Stimulated activated CD8-positive, alpha-beta memory T cell treated with anti-CD3 and anti-CD28 coated beads, Interleukin-15, amount 100 ng/mL, for 4 hours (primary cell): ENCODE data around the gene RNU6-9.
"Not testable (repeated sequence)": the region's sequence is repeated elsewhere in the genome, so short reads cannot be mapped to it uniquely, and the experiment has no call there.

Source experiments
- DNase-seq, 2 donors: peaks; one replicate each; pipeline ENCODE4 v3.0.0-alpha.2; 2020; ENCODE audit warnings: low read depth in 2 of 2

RNU6-9 gene

GRCh38 chr19:877992-878660, 15.2 kb upstream of the RNU6-9 start:
- not testable (repeated sequence) for DNase-seq

GRCh38 chr19:878751-879561, 14.3 kb upstream of the RNU6-9 start:
- DNase-seq: not testable (repeated sequence)

- no peak for DNase-seq
Observed at GRCh38 chr19:879711-880438, 13.4 kb upstream of the RNU6-9 start.

- DNase-seq: no peak
Observed at GRCh38 chr19:881385-882071, 11.8 kb upstream of the RNU6-9 start.

GRCh38 chr19:882871-883497, 10.3 kb upstream of the RNU6-9 start:
- no peak for DNase-seq

- DNase-seq: no peak
Observed at GRCh38 chr19:883661-884211, 9.5 kb upstream of the RNU6-9 start.

GRCh38 chr19:884420-885211, 8.7 kb upstream of the RNU6-9 start:
- no peak for DNase-seq

- no peak for DNase-seq
Observed at GRCh38 chr19:885536-886224, 7.6 kb upstream of the RNU6-9 start.

- DNase-seq: no peak
Observed at GRCh38 chr19:887072-887471, 6.2 kb upstream of the RNU6-9 start.

GRCh38 chr19:887599-887998, 5.7 kb upstream of the RNU6-9 start:
- no peak for DNase-seq

GRCh38 chr19:888581-889385, 4.5 kb upstream of the RNU6-9 start:
- no peak for DNase-seq

- DNase-seq: no peak
Observed at GRCh38 chr19:889662-890295, 3.5 kb upstream of the RNU6-9 start.

- no peak for DNase-seq
Observed at GRCh38 chr19:890831-891230, 2.5 kb upstream of the RNU6-9 start.

- DNase-seq: not testable (repeated sequence)
Observed at GRCh38 chr19:891421-892200, 1.7 kb upstream of the RNU6-9 start.

GRCh38 chr19:892243-892893, 916 bp upstream of the RNU6-9 start:
- no peak for DNase-seq

GRCh38 chr19:896434-896833, 3.1 kb downstream of the RNU6-9 start:
- no peak for DNase-seq

- no peak for DNase-seq
Observed at GRCh38 chr19:896999-897398, 3.7 kb downstream of the RNU6-9 start.
